Fibroblast of the conjunctiva (primary cell): Measurements from ENCODE around the gene CETP.

Experiments
- DNase-seq: peaks from one replicate; pipeline ENCODE4 v3.0.0-alpha.2; 2010; ENCODE audit warnings: low read depth

The CETP gene

GRCh38 chr16:57021757-57022156 is 60.0 kb downstream of the CETP start:
- no peak for DNase-seq

- no peak for DNase-seq
Measured at GRCh38 chr16:57022445-57022844, 60.7 kb downstream of the CETP start.

- no peak for DNase-seq
Measured at GRCh38 chr16:57023541-57024249, 61.9 kb downstream of the CETP start.

GRCh38 chr16:57024894-57025680 is 63.3 kb downstream of the CETP start:
- DNase-seq, result no peak

- DNase-seq, result no peak
Measured at GRCh38 chr16:57025941-57026777, 64.4 kb downstream of the CETP start.

DNA sequence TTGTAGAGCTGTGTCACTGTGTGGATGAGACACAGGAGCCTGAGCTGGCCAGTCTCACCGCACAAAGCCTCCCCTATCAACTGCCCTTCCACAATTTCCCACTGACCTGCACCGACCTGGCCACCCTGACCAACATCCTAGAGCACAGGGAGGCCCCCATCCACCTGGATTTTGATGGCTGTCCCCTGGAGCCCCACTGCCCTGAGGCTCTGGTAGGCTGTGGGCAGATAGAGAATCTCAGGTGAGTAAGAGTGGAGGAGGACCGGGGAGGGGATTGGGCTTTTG is 65.0 kb downstream of the CETP start:
- no peak for DNase-seq

GRCh38 chr16:57027067-57027466 is 65.3 kb downstream of the CETP start:
- DNase-seq, result no peak

DNA sequence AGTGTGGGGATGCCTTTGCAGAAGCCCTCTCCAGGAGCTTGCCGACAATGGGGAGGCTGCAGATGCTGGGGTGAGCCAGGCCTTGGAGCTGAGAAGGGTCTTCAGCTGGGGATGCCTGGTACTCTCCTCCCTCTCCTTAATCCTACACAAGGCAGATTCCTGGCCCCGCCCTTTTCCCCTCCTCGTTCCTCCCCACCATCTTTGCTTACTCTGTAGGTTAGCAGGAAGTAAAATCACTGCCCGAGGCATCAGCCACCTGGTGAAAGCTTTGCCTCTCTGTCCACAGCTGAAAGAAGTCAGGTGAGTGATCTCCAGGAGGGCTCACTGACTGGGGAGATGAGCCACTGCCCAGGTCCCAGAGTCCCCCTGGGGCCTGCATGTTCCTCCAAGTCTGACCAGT is 66.3 kb downstream of the CETP start:
- DNase-seq, result no peak

DNA sequence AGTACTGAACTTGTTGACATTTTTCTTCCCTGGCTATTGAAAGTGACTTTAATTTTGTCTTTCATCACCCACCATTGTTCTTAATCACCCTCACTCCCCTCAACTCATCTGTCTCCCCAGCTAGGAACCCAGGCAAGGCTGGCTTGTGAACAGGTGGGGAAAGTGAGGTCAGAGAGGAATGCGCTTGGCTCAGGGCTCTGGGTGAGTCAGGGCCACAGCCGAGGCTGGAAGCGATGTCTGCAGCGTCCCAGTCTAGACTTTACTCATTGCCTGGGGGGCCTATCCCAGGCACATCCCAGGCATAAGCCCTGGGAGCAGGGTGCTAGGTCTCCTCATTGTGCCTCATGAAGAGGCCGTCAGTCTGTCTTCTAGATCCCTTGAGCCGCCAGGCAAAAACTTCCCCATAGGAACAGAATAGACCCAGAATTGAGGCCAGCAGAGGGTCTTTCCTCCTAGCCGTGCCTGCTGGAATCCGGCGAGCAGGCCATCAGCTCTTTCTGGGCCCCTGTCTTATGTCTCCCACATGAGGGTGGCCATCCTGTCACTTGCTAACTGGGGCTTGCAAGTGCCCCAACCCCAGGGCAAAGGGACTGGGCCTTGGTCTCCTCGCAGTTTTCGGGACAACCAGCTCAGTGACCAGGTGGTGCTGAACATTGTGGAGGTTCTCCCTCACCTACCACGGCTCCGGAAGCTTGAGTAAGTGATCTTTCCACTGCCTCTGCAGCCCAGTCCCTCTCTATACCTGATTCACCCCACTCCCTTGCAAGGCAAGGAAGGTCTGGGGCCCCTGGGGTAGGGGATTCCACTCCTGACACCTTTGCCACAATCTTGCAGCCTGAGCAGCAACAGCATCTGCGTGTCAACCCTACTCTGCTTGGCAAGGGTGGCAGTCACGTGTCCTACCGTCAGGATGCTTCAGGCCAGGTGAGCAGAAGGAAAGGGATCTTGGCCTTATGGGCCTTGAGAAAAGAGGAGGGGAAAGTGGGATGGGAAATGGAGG is 67.7 kb downstream of the CETP start:
- no peak for DNase-seq

GRCh38 chr16:57030346-57030902 is 68.7 kb downstream of the CETP start:
- DNase-seq, result no peak

GRCh38 chr16:57031156-57031555 is 69.4 kb downstream of the CETP start:
- DNase-seq, result no peak

- DNase-seq, result no peak
Measured at GRCh38 chr16:57032346-57032745, 70.6 kb downstream of the CETP start.

DNA sequence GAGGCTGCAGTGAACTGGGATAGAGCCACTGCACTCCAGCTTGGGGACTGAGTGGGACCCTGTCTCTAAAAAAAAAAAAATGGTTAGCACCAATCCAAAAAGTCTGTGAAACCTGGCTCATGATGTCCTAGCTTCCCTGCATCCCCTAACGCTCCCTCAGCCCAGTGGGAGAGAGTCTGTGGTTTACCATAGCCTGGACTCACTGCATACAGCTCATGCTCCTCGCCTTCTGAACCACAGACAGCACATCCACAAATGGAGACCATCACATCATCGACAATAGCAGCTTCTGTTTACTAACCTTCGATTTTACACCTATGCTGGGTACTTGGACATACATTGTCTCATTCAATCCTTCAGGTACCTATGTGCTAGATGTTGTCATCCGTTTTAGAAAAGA is 71.2 kb downstream of the CETP start:
- no peak for DNase-seq
